Hepatocyte (in vitro differentiated cells): ENCODE results near the gene OR4X1. TPM values are rescaled to one million over a fixed set of nuclear protein-coding genes. Genes with fewer than 3 reads are reported as not detected.

Experiments used
- DNase-seq: peaks from one replicate; pipeline ENCODE4 v3.0.0-alpha.2; 2016; ENCODE audit warnings: low spot score
- H2AFZ ChIP-seq: fragments of 200-600 bp; sonication (generic); 2 replicates; pipeline ENCODE4 v1.6.0; 2016; ENCODE audit warnings: antibody characterized with exemption, mild to moderate bottlenecking
- H3K27ac ChIP-seq: fragments of 200-600 bp; sonication (generic); 2 replicates; pipeline ENCODE4 v1.5.1; 2016; ENCODE audit warnings: mild to moderate bottlenecking
- H3K27me3 ChIP-seq: fragments of 200-600 bp; sonication (generic); 2 replicates; pipeline ENCODE4 v1.6.1; 2016
- H3K36me3 ChIP-seq: fragments of 200-600 bp; sonication (generic); replicated peaks from 2 replicates; pipeline ENCODE4 v1.5.1; 2016; ENCODE audit warnings: low read depth; ENCODE audit not compliant: insufficient read depth
- H3K4me1 ChIP-seq: fragments of 200-600 bp; sonication (generic); 2 replicates; pipeline ENCODE4 v1.5.1; 2016; ENCODE audit warnings: mild to moderate bottlenecking, moderate library complexity; ENCODE audit not compliant: insufficient read depth
- H3K4me2 ChIP-seq: fragments of 200-600 bp; sonication (generic); 2 replicates; pipeline ENCODE4 v1.6.0; 2016
- H3K4me3 ChIP-seq: fragments of 200-600 bp; sonication (generic); 2 replicates; pipeline ENCODE4 v1.5.1; 2016; ENCODE audit warnings: mild to moderate bottlenecking
- H3K79me2 ChIP-seq: fragments of 200-600 bp; sonication (generic); 2 replicates; pipeline ENCODE4 v1.6.0; 2017; ENCODE audit warnings: mild to moderate bottlenecking
- H3K9me2 ChIP-seq: fragments of 200-600 bp; sonication (generic); replicated peaks from 2 replicates; pipeline ENCODE4 v1.6.0; 2017; ENCODE audit warnings: mild to moderate bottlenecking; ENCODE audit not compliant: insufficient read depth
- H3K9me3 ChIP-seq: fragments of 200-600 bp; sonication (generic); 2 replicates; pipeline ENCODE4 v1.5.1; 2016; ENCODE audit warnings: low read depth, mild to moderate bottlenecking
- H4K20me1 ChIP-seq: fragments of 200-600 bp; sonication (generic); 2 replicates; pipeline ENCODE4 v1.6.0; 2016; ENCODE audit warnings: mild to moderate bottlenecking; ENCODE audit not compliant: insufficient read depth, poor library complexity, severe bottlenecking
- EZH2 ChIP-seq: fragments of 200-600 bp; sonication (generic); IDR thresholded peaks from 2 replicates; pipeline ENCODE4 v1.6.1; 2016; ENCODE audit warnings: antibody characterized with exemption, mild to moderate bottlenecking, borderline replicate concordance
- EZH2phosphoT487 ChIP-seq: fragments of 200-600 bp; sonication (generic); IDR thresholded peaks from one replicate; pipeline ENCODE4 v1.6.1; 2018; ENCODE audit warnings: antibody characterized with exemption, mild to moderate bottlenecking, low read depth, moderate library complexity; ENCODE audit not compliant: unreplicated experiment, severe bottlenecking
- WGBS: methylation state at CpG from one replicate; pipeline ENCODE4 v1.1.6; 2016; ENCODE audit warnings: low lambda C conversion rate; ENCODE audit errors: missing lambda C conversion rate; 5-methylcytosine and 5-hydroxymethylcytosine counted together
- polyA plus RNA-seq: library from polyadenylated mRNA; unstranded; fragments of >200 nt; fragmentation: Nextera tagmentation; extraction: Ambion mirVana; gene quantifications from 2 replicates; pipeline ENCODE4 v1.2.1, GENCODE V29; 2016
- total RNA-seq: library from RNA; depleted of rRNA; stranded (reverse); fragments of >200 nt; gene quantifications from 2 replicates; pipeline ENCODE4 v1.2.3, GENCODE V29; 2014
- TF ChIP-seq, protein P1 (sequence below): fragments of 200-600 bp; sonication (generic); IDR thresholded peaks from 2 replicates; pipeline ENCODE4 v1.5.1; 2016; ENCODE audit warnings: antibody characterized with exemption, mild to moderate bottlenecking; ENCODE audit not compliant: poor library complexity

OR4X1 gene
- total and polyA plus RNA-seq, 2 experiments from 2014 or later = not detected

DNA sequence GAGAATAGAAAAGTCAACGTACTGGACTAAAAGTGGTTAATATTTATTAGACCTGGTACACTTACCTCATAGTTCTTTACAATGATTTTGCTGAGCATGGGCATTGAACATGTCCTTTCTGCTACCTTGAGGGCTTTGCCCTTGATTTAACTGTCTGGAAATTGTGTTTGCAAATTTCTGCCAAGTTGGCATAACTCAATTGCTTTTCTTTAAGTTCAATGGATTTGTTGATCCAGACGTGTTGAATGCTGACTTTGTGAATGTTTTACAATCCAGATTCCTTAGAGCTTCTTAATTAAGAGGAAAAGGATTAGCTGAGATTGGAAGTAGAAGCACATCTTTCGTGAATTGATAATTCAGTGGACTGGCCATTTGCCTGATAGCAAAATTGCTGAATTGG lies 25.9 kb upstream of the OR4X1 start:
- TF ChIP-seq, protein P1, sequence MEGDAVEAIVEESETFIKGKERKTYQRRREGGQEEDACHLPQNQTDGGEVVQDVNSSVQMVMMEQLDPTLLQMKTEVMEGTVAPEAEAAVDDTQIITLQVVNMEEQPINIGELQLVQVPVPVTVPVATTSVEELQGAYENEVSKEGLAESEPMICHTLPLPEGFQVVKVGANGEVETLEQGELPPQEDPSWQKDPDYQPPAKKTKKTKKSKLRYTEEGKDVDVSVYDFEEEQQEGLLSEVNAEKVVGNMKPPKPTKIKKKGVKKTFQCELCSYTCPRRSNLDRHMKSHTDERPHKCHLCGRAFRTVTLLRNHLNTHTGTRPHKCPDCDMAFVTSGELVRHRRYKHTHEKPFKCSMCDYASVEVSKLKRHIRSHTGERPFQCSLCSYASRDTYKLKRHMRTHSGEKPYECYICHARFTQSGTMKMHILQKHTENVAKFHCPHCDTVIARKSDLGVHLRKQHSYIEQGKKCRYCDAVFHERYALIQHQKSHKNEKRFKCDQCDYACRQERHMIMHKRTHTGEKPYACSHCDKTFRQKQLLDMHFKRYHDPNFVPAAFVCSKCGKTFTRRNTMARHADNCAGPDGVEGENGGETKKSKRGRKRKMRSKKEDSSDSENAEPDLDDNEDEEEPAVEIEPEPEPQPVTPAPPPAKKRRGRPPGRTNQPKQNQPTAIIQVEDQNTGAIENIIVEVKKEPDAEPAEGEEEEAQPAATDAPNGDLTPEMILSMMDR = no peak
- no peak for TF ChIP-seq EZH2
- TF ChIP-seq EZH2phosphoT487 = no peak
- no peak for DNase-seq
- 50% methylated on average over 3 of the region's 3 CpGs for WGBS

DNA sequence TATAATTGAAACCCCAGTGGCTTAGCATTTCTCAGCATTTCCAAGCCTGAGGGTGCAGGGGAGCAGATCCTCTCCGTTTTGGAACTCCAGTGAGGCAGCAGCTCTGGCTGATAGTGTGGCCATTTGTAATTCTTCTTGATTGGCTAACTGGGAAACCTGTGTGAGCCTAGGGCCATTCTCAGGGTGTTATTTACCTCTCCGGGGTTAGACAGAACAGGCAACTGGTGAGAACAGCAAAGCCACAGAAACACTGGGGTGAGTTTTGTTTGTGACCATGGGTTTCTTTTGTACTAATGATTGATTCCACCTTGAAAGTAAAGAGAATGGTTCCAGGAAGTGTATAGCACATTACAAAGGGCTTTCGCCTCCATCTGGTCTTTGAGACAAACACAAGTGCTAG lies 21.2 kb upstream of the OR4X1 start:
- no peaks in the 10 kb centered on the region for H3K9me2 ChIP-seq
- H3K36me3 ChIP-seq = no peaks in the 10 kb centered on the region
- H3K79me2 ChIP-seq = no peaks in the 10 kb centered on the region
- no peaks in the 10 kb centered on the region for H3K9me3 ChIP-seq
- 54% methylated on average over 3 of the region's 3 CpGs for WGBS
- H3K27ac ChIP-seq = no peak overlapping the region
- no peak for TF ChIP-seq EZH2phosphoT487
- no peak for TF ChIP-seq EZH2
- TF ChIP-seq, protein P1 = no peak
- no peak overlapping the region for H3K4me2 ChIP-seq
- no peaks in the 10 kb centered on the region for H4K20me1 ChIP-seq
- H3K4me1 ChIP-seq = no peaks in the 10 kb centered on the region
- H2AFZ ChIP-seq = no peak overlapping the region
- no peak overlapping the region for H3K4me3 ChIP-seq
- H3K27me3 ChIP-seq = no peaks in the 10 kb centered on the region
- no peak for DNase-seq

More for the DNA sequence above, 25.9 kb upstream of the OR4X1 start:
- no peaks in the 10 kb centered on the region for H4K20me1 ChIP-seq
- no peaks in the 10 kb centered on the region for H3K9me3 ChIP-seq
- no peaks in the 10 kb centered on the region for H3K36me3 ChIP-seq
- no peaks in the 10 kb centered on the region for H3K27me3 ChIP-seq
- no peaks in the 10 kb centered on the region for H3K9me2 ChIP-seq
- H3K4me1 ChIP-seq = no peaks in the 10 kb centered on the region
- H3K79me2 ChIP-seq = no peaks in the 10 kb centered on the region
- no peak overlapping the region for H3K27ac ChIP-seq
- H3K4me2 ChIP-seq = no peak overlapping the region
- H3K4me3 ChIP-seq = no peak overlapping the region
- no peak overlapping the region for H2AFZ ChIP-seq

DNA sequence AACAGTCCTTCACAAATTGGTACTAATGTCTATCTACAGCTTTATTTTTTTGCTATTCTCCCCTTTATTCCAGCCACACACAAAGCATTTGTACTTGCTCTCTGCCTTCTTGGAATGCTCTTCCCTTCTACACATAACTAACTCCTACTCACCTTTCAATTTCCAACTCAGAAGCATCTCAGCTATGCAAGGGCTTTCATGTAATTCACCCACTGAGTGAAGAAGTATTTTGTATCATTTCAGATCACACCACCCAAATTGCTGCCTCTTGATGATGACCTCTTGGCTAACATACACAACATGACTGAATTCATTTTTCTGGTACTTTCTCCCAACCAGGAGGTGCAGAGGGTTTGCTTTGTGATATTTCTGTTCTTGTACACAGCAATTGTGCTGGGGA lies 18.9 kb upstream of the OR4X1 start, which contains the start of gene OR4X2:
OR4X2 (plus strand) TSS at position 301 of the 400 bp plus-strand sequence; CDS start at position 301, 0 bp downstream.
- Histone ChIP-seq H3K27me3 (no peaks in the 10 kb centered on the region), H3K27ac (no peak within 1 kb of the TSS), H2AFZ (no peak within 1 kb of the TSS), H3K9me2 (no peaks in the 10 kb centered on the region), H3K4me2 (no peak within 1 kb of the TSS), H3K4me1 (no peaks in the 10 kb centered on the region), H3K9me3 (peaks cover 10% of the 10 kb centered on the region), H3K4me3 (no peak within 1 kb of the TSS), H4K20me1 (no peaks in the 10 kb centered on the region), H3K79me2 (no peaks in the 10 kb centered on the region), H3K36me3 (no peaks in the 10 kb centered on the region)
- TF ChIP-seq, protein P1 = no peak
- TF ChIP-seq EZH2phosphoT487 = no peak
- TF ChIP-seq EZH2 = no peak
- DNase-seq = no peak

DNA sequence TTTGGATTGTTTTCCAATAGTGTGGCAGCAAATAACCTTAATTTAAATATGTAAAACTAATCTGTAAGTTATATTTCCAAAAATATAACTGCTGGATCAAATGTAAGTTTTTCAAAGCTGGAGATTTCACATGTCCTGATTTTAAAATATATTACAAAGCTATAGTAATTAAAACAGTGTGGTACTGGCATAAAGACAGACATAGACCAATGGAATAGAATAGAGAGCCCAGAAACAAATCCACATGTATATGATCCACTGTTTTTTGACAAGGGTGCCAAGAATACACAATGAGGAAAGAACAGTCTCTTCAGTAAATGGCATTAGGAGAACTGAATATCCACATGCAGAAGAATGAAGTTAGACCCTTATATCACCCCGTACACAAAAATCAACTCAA lies 14.8 kb upstream of the OR4X1 start:
- Histone ChIP-seq H3K9me3 (peaks cover 10% of the 10 kb centered on the region), H3K79me2 (no peaks in the 10 kb centered on the region), H3K27ac (no peak overlapping the region), H3K4me3 (no peak overlapping the region), H3K9me2 (no peaks in the 10 kb centered on the region), H3K36me3 (no peaks in the 10 kb centered on the region), H3K4me2 (no peak overlapping the region), H4K20me1 (no peaks in the 10 kb centered on the region), H3K4me1 (no peaks in the 10 kb centered on the region), H3K27me3 (no peaks in the 10 kb centered on the region), H2AFZ (no peak overlapping the region)
- WGBS = 62% methylated on average over 1 of the region's 1 CpG
- TF ChIP-seq EZH2 (no peak), EZH2phosphoT487 (no peak)
- TF ChIP-seq, protein P1 = no peak
- no peak for DNase-seq
